D341Med (cell line): ENCODE data around the gene GCNA.
"Not testable (repeated sequence)": the region's sequence is repeated elsewhere in the genome, so short reads cannot be mapped to it uniquely, and the experiment has no call there.

Source experiments
- DNase-seq: peaks from one replicate; pipeline ENCODE4 v3.0.0; 2012; ENCODE audit warnings: low spot score

GCNA gene

GRCh38 chrX:71640002-71640401 lies 61.8 kb downstream of the GCNA start:
- DNase-seq = no peak

- DNase-seq = not testable (repeated sequence)
Measured at GRCh38 chrX:71644406-71644805, 66.2 kb downstream of the GCNA start.

- no peak for DNase-seq
Measured at GRCh38 chrX:71650333-71650969, 72.2 kb downstream of the GCNA start.

GRCh38 chrX:71652405-71652804 lies 74.2 kb downstream of the GCNA start:
- DNase-seq = peak; percentile 50

GRCh38 chrX:71653344-71653743 lies 75.1 kb downstream of the GCNA start:
- no peak for DNase-seq

- DNase-seq = no peak
Measured at GRCh38 chrX:71657267-71657666, 79.0 kb downstream of the GCNA start.

GRCh38 chrX:71659342-71659741 lies 81.1 kb downstream of the GCNA start:
- no peak for DNase-seq

GRCh38 chrX:71659959-71660358 lies 81.7 kb downstream of the GCNA start:
- DNase-seq = no peak

- no peak for DNase-seq
Measured at GRCh38 chrX:71660562-71661416, 82.6 kb downstream of the GCNA start.

GRCh38 chrX:71661919-71662318 lies 83.7 kb downstream of the GCNA start:
- DNase-seq = no peak

- not testable (repeated sequence) for DNase-seq
Measured at GRCh38 chrX:71662654-71663053, 84.4 kb downstream of the GCNA start.
